Measurements from ENCODE around the gene FBXW8. TPM values are rescaled to one million over a fixed set of nuclear protein-coding genes. Genes with fewer than 3 reads are reported as not detected.
A peak's percentile ranks its signal among the peaks of the same experiment; 100 is the strongest.

The FBXW8 gene
- total RNA-seq, 6 experiments from 2014 or later, result 4.5 to 9.6 (median 6.3) TPM

DNA sequence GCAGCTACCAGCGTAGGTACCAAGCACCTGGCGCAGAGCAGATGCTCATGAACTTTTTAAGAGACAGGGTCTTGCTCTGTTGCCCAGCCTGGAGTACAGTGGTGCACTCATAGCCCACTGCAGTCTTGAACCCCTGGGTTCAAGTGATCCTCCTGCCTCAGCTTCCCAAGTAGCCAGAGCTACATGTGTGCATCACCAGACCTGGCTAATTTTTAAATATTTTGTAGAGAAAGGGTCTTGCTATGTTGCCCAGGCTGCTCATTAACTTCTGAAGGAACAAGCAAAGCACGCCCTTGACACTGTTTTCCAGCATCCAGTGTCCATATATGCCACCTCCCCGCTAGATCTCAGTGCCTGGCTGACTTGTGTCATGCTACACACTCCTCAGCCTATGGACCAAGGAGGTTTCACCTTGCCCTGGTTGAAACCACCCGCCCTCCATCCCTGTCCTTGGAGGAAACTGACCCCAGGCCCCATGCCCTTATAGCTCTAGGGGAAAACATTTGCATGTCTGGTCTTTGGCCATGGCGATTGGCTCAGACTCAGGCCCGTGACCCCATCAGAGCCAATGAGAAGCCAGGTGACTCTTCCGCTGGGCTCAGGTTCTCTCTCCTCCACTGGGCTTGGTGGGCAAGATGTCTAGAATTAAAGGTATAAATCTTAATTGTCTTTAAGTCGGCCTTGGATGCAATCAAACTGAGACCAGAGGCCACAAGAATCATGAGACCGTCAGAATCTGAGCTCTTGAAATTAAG lies 162.2 kb downstream of the FBXW8 start:
- no peaks in the 10 kb centered on the region for H3K4me1 ChIP-seq
- H3K4me3 ChIP-seq, result no peak overlapping the region
- WGBS (ENCODE audit: insufficient coverage, low coverage, low lambda C conversion rate, missing lambda C conversion rate), result 79% methylated on average over 7 of the region's 10 CpGs
- H3K36me3 ChIP-seq, result no peaks in the 10 kb centered on the region
- H3K9me3 ChIP-seq, result no peaks in the 10 kb centered on the region
- intact Hi-C loops (cut with DNase I), result no loop called here
- H3K27me3 ChIP-seq, result no peaks in the 10 kb centered on the region
- no peak for ATAC-seq
- DNase-seq, result no peak
- TF ChIP-seq CTCF (IDR thresholded peaks at IDR 0.05) (no peak), POLR2A (IDR thresholded peaks at IDR 0.05) (no peak)
- H3K27ac ChIP-seq, result no peak overlapping the region

GRCh38 chr12:117073611-117074010 lies 162.9 kb downstream of the FBXW8 start:
- Histone ChIP-seq H3K4me1 (no peaks in the 10 kb centered on the region), H3K4me3 (no peak overlapping the region), H3K27me3 (no peaks in the 10 kb centered on the region), H3K27ac (no peak overlapping the region), H3K9me3 (no peaks in the 10 kb centered on the region), H3K36me3 (no peaks in the 10 kb centered on the region)
- TF ChIP-seq POLR2A (IDR thresholded peaks at IDR 0.05), result no peak
- TF ChIP-seq CTCF (IDR thresholded peaks at IDR 0.05), result no peak
- DNase-seq (no peak), ATAC-seq (no peak)
- intact Hi-C loops (cut with DNase I), result no loop called here
- 70% methylated on average over 5 of the region's 5 CpGs for WGBS (ENCODE audit: insufficient coverage, low coverage, low lambda C conversion rate, missing lambda C conversion rate)

GRCh38 chr12:117076410-117077372 lies 165.9 kb downstream of the FBXW8 start:
- Histone ChIP-seq H3K27ac (no peak overlapping the region), H3K27me3 (no peaks in the 10 kb centered on the region), H3K4me3 (no peak overlapping the region), H3K36me3 (no peaks in the 10 kb centered on the region), H3K9me3 (no peaks in the 10 kb centered on the region), H3K4me1 (no peaks in the 10 kb centered on the region)
- no peak for TF ChIP-seq POLR2A (IDR thresholded peaks at IDR 0.05)
- no peak for TF ChIP-seq CTCF (IDR thresholded peaks at IDR 0.05)
- intact Hi-C loops (cut with DNase I), result no loop called here
- ATAC-seq (no peak), DNase-seq (peak in 1 of 3 donors; percentile 27)
- 70% methylated on average over 17 of the region's 24 CpGs for WGBS (ENCODE audit: insufficient coverage, low coverage, low lambda C conversion rate, missing lambda C conversion rate)

- Histone ChIP-seq H3K36me3 (no peaks in the 10 kb centered on the region), H3K4me3 (no peak overlapping the region), H3K27me3 (no peaks in the 10 kb centered on the region), H3K9me3 (no peaks in the 10 kb centered on the region), H3K4me1 (no peaks in the 10 kb centered on the region), H3K27ac (no peak overlapping the region)
- no peak for DNase-seq
- ATAC-seq, result no peak
- intact Hi-C loops (cut with DNase I), result no loop called here
- no peak for TF ChIP-seq POLR2A (IDR thresholded peaks at IDR 0.05)
- no peak for TF ChIP-seq CTCF (IDR thresholded peaks at IDR 0.05)
- 88% methylated on average over 1 of the region's 4 CpGs for WGBS (ENCODE audit: insufficient coverage, low coverage, low lambda C conversion rate, missing lambda C conversion rate)
Observed at GRCh38 chr12:117079487-117079886, 168.7 kb downstream of the FBXW8 start.
